K562 (cell line): ENCODE results near the gene TARS3.

ENCODE experiments used
- BACH1 ChIP-seq: fragments of 200-800 bp; sonication (Bioruptor generic); IDR thresholded peaks from 2 replicates; pipeline ENCODE4 v1.6.1; 2016; ENCODE audit warnings: missing genetic modification characterization, missing compliant biosample characterization
- BCL6 ChIP-seq: fragments of 250-450 bp; sonication (Bioruptor Pico); IDR thresholded peaks from 2 replicates; pipeline ENCODE4 v1.4.0; 2020
- DPF2 ChIP-seq: fragments of 450-650 bp; IDR thresholded peaks from 2 replicates; pipeline ENCODE4 v1.6.1; 2016
- POLR2AphosphoS5 ChIP-seq: IDR thresholded peaks from 2 replicates; pipeline ENCODE4 v1.6.1; 2011; ENCODE audit warnings: mild to moderate bottlenecking, low read depth, low read length, moderate library complexity; ENCODE audit not compliant: control insufficient read depth, insufficient read depth
- RNF2 ChIP-seq: sonication (generic); IDR thresholded peaks from 2 replicates; pipeline ENCODE4 v1.6.1; 2016
- SRSF1 ChIP-seq: fragments of 200-400 bp; formaldehyde crosslinking; IDR thresholded peaks from 2 replicates; pipeline ENCODE4 v1.6.1; 2017; ENCODE audit warnings: mild to moderate bottlenecking, low read depth, low read length, moderate library complexity
- TF ChIP-seq, protein P1 (sequence below): sonication (generic); formaldehyde crosslinking; IDR thresholded peaks from 2 replicates; pipeline ENCODE4 v1.8.0; 2022; ENCODE audit warnings: mild to moderate bottlenecking, missing genetic modification reagents
- TF ChIP-seq, protein P2 (sequence below): sonication (generic); formaldehyde crosslinking; IDR thresholded peaks from 2 replicates; pipeline ENCODE4 v1.8.1; 2023; ENCODE audit warnings: mild to moderate bottlenecking, missing genetic modification reagents
- TF ChIP-seq, protein P3 (sequence below), 3 experiments: IDR thresholded peaks in 2 of 3; conservative IDR thresholded peaks in 1 of 3; 2 replicates each; pipeline ENCODE4 v1.5.1; 2011 to 2012; ENCODE audit warnings: low read length in 3 of 3, mild to moderate bottlenecking in 3 of 3, control low read depth in 2 of 3, improper control_type of control experiment in 1 of 3, inconsistent platforms in 1 of 3, low read depth in 1 of 3, mixed read lengths in 1 of 3, moderate library complexity in 1 of 3; ENCODE audit not compliant: insufficient read depth in 2 of 3

DNA sequence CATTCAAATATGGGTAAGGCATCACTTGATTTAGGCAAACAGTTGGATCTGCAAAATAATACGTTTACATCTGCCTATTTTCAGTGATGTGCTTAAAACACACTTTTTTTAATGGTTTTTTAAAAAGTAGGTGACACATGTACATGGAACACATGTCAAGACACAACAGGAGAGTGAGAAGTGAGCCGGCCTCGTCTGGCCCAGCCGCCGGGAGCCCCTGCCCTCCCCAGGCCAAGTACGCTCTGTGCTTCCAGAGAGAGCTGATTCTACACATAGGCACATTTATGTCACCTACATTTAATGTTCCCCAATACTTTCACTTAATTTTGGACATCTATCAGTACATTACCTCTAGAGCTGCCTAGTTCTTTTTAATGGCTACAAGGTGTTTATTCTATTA is 75.9 kb downstream of the TARS3 start:
- TF ChIP-seq SRSF1 (no peak), RNF2 (no peak), POLR2AphosphoS5 (no peak), BACH1 (tag) (no peak), DPF2 (no peak), BCL6 (no peak)
- TF ChIP-seq, protein P1, sequence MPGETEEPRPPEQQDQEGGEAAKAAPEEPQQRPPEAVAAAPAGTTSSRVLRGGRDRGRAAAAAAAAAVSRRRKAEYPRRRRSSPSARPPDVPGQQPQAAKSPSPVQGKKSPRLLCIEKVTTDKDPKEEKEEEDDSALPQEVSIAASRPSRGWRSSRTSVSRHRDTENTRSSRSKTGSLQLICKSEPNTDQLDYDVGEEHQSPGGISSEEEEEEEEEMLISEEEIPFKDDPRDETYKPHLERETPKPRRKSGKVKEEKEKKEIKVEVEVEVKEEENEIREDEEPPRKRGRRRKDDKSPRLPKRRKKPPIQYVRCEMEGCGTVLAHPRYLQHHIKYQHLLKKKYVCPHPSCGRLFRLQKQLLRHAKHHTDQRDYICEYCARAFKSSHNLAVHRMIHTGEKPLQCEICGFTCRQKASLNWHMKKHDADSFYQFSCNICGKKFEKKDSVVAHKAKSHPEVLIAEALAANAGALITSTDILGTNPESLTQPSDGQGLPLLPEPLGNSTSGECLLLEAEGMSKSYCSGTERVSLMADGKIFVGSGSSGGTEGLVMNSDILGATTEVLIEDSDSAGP (CRISPR knock-in tag) = no peak
- TF ChIP-seq, protein P2, sequence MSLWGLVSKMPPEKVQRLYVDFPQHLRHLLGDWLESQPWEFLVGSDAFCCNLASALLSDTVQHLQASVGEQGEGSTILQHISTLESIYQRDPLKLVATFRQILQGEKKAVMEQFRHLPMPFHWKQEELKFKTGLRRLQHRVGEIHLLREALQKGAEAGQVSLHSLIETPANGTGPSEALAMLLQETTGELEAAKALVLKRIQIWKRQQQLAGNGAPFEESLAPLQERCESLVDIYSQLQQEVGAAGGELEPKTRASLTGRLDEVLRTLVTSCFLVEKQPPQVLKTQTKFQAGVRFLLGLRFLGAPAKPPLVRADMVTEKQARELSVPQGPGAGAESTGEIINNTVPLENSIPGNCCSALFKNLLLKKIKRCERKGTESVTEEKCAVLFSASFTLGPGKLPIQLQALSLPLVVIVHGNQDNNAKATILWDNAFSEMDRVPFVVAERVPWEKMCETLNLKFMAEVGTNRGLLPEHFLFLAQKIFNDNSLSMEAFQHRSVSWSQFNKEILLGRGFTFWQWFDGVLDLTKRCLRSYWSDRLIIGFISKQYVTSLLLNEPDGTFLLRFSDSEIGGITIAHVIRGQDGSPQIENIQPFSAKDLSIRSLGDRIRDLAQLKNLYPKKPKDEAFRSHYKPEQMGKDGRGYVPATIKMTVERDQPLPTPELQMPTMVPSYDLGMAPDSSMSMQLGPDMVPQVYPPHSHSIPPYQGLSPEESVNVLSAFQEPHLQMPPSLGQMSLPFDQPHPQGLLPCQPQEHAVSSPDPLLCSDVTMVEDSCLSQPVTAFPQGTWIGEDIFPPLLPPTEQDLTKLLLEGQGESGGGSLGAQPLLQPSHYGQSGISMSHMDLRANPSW (CRISPR knock-in tag) = no peak
- TF ChIP-seq, protein P3, sequence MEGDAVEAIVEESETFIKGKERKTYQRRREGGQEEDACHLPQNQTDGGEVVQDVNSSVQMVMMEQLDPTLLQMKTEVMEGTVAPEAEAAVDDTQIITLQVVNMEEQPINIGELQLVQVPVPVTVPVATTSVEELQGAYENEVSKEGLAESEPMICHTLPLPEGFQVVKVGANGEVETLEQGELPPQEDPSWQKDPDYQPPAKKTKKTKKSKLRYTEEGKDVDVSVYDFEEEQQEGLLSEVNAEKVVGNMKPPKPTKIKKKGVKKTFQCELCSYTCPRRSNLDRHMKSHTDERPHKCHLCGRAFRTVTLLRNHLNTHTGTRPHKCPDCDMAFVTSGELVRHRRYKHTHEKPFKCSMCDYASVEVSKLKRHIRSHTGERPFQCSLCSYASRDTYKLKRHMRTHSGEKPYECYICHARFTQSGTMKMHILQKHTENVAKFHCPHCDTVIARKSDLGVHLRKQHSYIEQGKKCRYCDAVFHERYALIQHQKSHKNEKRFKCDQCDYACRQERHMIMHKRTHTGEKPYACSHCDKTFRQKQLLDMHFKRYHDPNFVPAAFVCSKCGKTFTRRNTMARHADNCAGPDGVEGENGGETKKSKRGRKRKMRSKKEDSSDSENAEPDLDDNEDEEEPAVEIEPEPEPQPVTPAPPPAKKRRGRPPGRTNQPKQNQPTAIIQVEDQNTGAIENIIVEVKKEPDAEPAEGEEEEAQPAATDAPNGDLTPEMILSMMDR (IDR thresholded peaks at IDR 0.05 in 2 of 3, conservative IDR thresholded peaks at IDR 0.05 in 1 of 3; ENCODE audit: insufficient read depth in 2 of 3, low read depth in 1 of 3, low read length in 3 of 3) = no peak
